ENCODE results near the gene FMO5.

GRCh38 chr1:147214325-147214724, 10.8 kb downstream of the FMO5 start:
- TF ChIP-seq CTCF (IDR thresholded peaks at IDR 0.05) (no peak), POLR2A (IDR thresholded peaks at IDR 0.05) (no peak)

Data from right lobe of liver (tissue), 4 donors.